ENCODE data around the gene ITPRIP. TPM values are rescaled to one million over a fixed set of nuclear protein-coding genes. Genes with fewer than 3 reads are reported as not detected.
A peak's percentile ranks its signal among the peaks of the same experiment; 100 is the strongest.

Gene ITPRIP
- total RNA-seq, 1 donor from 2014 or later, result 19.8 TPM

- H3K36me3 Mint-ChIP-seq (ENCODE audit: unreplicated experiment), result no peaks in the 10 kb centered on the region
- H3K4me1 Mint-ChIP-seq (ENCODE audit: low read depth, unreplicated experiment), result no peaks in the 10 kb centered on the region
- no peak for TF ChIP-seq CTCF (IDR thresholded peaks at IDR 0.05; ENCODE audit: partially characterized antibody, unreplicated experiment)
- H3K27ac Mint-ChIP-seq (ENCODE audit: unreplicated experiment), result no peak overlapping the region
- H3K27me3 Mint-ChIP-seq (ENCODE audit: unreplicated experiment), result peaks cover 2% of the 10 kb centered on the region
- H3K4me3 Mint-ChIP-seq (ENCODE audit: unreplicated experiment), result no peak overlapping the region
- no peaks in the 10 kb centered on the region for H3K9me3 Mint-ChIP-seq (ENCODE audit: unreplicated experiment)
- no peak for DNase-seq
These were observed 51.3 kb downstream of the ITPRIP start for GRCh38 chr10:104286939-104287338.

- Mint-ChIP-seq H3K36me3 (ENCODE audit: unreplicated experiment) (peaks cover 4% of the 10 kb centered on the region), H3K27me3 (ENCODE audit: unreplicated experiment) (no peaks in the 10 kb centered on the region), H3K4me3 (ENCODE audit: unreplicated experiment) (no peak overlapping the region), H3K27ac (ENCODE audit: unreplicated experiment) (no peak overlapping the region), H3K9me3 (ENCODE audit: unreplicated experiment) (no peaks in the 10 kb centered on the region), H3K4me1 (ENCODE audit: low read depth, unreplicated experiment) (peaks cover 2% of the 10 kb centered on the region)
- no peak for DNase-seq
- TF ChIP-seq CTCF (IDR thresholded peaks at IDR 0.05; ENCODE audit: partially characterized antibody, unreplicated experiment), result peak; percentile 8
These were observed 53.4 kb downstream of the ITPRIP start for GRCh38 chr10:104284846-104285245.

GRCh38 chr10:104281694-104282093 is 56.6 kb downstream of the ITPRIP start:
- DNase-seq, result no peak
- TF ChIP-seq CTCF (IDR thresholded peaks at IDR 0.05; ENCODE audit: partially characterized antibody, unreplicated experiment), result no peak
- Mint-ChIP-seq H3K27ac (ENCODE audit: unreplicated experiment) (no peak overlapping the region), H3K4me1 (ENCODE audit: low read depth, unreplicated experiment) (peaks cover 2% of the 10 kb centered on the region), H3K36me3 (ENCODE audit: unreplicated experiment) (peaks cover 4% of the 10 kb centered on the region), H3K9me3 (ENCODE audit: unreplicated experiment) (no peaks in the 10 kb centered on the region), H3K4me3 (ENCODE audit: unreplicated experiment) (peak overlapping the region; percentile 32), H3K27me3 (ENCODE audit: unreplicated experiment) (no peaks in the 10 kb centered on the region)

GRCh38 chr10:104279550-104280259 is 58.6 kb downstream of the ITPRIP start:
- Mint-ChIP-seq H3K4me1 (ENCODE audit: low read depth, unreplicated experiment) (peaks cover 2% of the 10 kb centered on the region), H3K9me3 (ENCODE audit: unreplicated experiment) (no peaks in the 10 kb centered on the region), H3K4me3 (ENCODE audit: unreplicated experiment) (no peak overlapping the region), H3K36me3 (ENCODE audit: unreplicated experiment) (peaks cover 4% of the 10 kb centered on the region), H3K27me3 (ENCODE audit: unreplicated experiment) (no peaks in the 10 kb centered on the region), H3K27ac (ENCODE audit: unreplicated experiment) (no peak overlapping the region)
- TF ChIP-seq CTCF (IDR thresholded peaks at IDR 0.05; ENCODE audit: partially characterized antibody, unreplicated experiment), result no peak
- DNase-seq, result no peak

GRCh38 chr10:104277785-104278184 is 60.5 kb downstream of the ITPRIP start:
- Mint-ChIP-seq H3K4me1 (ENCODE audit: low read depth, unreplicated experiment) (peaks cover 2% of the 10 kb centered on the region), H3K4me3 (ENCODE audit: unreplicated experiment) (no peak overlapping the region), H3K27me3 (ENCODE audit: unreplicated experiment) (no peaks in the 10 kb centered on the region), H3K27ac (ENCODE audit: unreplicated experiment) (no peak overlapping the region), H3K9me3 (ENCODE audit: unreplicated experiment) (no peaks in the 10 kb centered on the region), H3K36me3 (ENCODE audit: unreplicated experiment) (peaks cover 4% of the 10 kb centered on the region)
- no peak for TF ChIP-seq CTCF (IDR thresholded peaks at IDR 0.05; ENCODE audit: partially characterized antibody, unreplicated experiment)
- DNase-seq, result no peak

Measured in glutamatergic neuron (in vitro differentiated cells).